Tibial nerve (tissue), 3 donors: ENCODE results near the gene ARMH4.

ENCODE experiments used
- POLR2A ChIP-seq, 2 donors: fragments of 450-650 bp; IDR thresholded peaks; one replicate each; pipeline ENCODE4 v1.6.1; 2017; ENCODE audit warnings: antibody characterized with exemption in 2 of 2, mild to moderate bottlenecking in 2 of 2, moderate library complexity in 2 of 2
- TF ChIP-seq, protein P1 (sequence below), 5 experiments: fragments of 200-600 bp in 3 of 5; fragments of 450-650 bp in 2 of 5; sonication (generic) in 3 of 5; IDR thresholded peaks; one replicate each; pipeline ENCODE4 v1.5.1; 2016 to 2019; ENCODE audit warnings: antibody characterized with exemption in 5 of 5, mild to moderate bottlenecking in 3 of 5, moderate library complexity in 2 of 5

DNA sequence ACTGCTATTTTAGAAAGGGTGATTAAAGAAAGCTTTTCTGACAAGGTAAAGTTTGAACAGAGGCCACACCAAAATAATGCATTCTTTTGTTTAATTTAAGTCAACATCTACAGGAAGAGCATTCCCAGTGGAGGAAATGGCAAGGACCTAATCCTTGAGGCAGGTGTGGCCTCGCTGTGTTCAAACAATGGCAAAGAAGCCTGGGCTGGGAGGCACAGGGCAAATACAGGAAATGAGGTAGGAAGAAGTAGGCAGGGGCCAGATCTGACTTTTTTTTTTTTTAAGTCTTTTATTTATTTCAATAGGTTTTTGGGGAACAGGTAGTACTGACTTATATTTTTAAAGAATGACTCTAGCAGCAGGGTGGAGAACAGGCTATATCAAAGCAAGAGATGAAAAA, 53.5 kb downstream of the ARMH4 start:
- no peak for TF ChIP-seq POLR2A (IDR thresholded peaks at IDR 0.05)
- TF ChIP-seq, protein P1, sequence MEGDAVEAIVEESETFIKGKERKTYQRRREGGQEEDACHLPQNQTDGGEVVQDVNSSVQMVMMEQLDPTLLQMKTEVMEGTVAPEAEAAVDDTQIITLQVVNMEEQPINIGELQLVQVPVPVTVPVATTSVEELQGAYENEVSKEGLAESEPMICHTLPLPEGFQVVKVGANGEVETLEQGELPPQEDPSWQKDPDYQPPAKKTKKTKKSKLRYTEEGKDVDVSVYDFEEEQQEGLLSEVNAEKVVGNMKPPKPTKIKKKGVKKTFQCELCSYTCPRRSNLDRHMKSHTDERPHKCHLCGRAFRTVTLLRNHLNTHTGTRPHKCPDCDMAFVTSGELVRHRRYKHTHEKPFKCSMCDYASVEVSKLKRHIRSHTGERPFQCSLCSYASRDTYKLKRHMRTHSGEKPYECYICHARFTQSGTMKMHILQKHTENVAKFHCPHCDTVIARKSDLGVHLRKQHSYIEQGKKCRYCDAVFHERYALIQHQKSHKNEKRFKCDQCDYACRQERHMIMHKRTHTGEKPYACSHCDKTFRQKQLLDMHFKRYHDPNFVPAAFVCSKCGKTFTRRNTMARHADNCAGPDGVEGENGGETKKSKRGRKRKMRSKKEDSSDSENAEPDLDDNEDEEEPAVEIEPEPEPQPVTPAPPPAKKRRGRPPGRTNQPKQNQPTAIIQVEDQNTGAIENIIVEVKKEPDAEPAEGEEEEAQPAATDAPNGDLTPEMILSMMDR (IDR thresholded peaks at IDR 0.05), result no peak
